Peyer's patch (tissue), 4 donors: ENCODE results near the gene BARX1.

Experiments
- POLR2A ChIP-seq, 2 donors: fragments of 450-650 bp; IDR thresholded peaks; one replicate each; pipeline ENCODE4 v1.5.1; 2017; ENCODE audit warnings: antibody characterized with exemption in 2 of 2, mild to moderate bottlenecking in 2 of 2, moderate library complexity in 2 of 2
- TF ChIP-seq, protein P1 (sequence below), 6 experiments: fragments of 450-650 bp in 4 of 6; fragments of 200-600 bp in 2 of 6; sonication (generic) in 1 of 6; IDR thresholded peaks; one replicate each; pipeline ENCODE4 v1.5.1; 2017 to 2019; ENCODE audit warnings: antibody characterized with exemption in 6 of 6, mild to moderate bottlenecking in 3 of 6, moderate library complexity in 1 of 6

DNA sequence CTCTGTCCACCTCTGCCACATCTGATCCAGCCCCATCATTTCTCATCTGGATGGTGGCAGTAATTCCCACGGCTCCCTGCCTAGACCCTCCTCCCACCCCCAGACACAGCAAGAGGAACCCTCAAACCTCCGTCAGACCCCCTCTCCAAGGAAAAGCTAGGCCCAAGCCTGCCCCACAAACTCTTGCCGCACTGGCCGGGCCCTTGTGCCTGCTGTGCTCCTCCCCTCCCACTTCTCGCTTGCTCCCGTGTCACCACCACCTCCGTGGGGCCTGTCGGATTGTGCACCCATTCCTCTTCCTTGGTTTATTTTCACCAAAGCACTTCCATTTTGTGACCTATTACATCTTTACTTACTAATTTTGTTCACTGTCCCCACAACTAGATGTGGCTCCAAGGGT lies 14.2 kb downstream of the BARX1 start:
- TF ChIP-seq, protein P1, sequence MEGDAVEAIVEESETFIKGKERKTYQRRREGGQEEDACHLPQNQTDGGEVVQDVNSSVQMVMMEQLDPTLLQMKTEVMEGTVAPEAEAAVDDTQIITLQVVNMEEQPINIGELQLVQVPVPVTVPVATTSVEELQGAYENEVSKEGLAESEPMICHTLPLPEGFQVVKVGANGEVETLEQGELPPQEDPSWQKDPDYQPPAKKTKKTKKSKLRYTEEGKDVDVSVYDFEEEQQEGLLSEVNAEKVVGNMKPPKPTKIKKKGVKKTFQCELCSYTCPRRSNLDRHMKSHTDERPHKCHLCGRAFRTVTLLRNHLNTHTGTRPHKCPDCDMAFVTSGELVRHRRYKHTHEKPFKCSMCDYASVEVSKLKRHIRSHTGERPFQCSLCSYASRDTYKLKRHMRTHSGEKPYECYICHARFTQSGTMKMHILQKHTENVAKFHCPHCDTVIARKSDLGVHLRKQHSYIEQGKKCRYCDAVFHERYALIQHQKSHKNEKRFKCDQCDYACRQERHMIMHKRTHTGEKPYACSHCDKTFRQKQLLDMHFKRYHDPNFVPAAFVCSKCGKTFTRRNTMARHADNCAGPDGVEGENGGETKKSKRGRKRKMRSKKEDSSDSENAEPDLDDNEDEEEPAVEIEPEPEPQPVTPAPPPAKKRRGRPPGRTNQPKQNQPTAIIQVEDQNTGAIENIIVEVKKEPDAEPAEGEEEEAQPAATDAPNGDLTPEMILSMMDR (IDR thresholded peaks at IDR 0.05), result no peak
- no peak for TF ChIP-seq POLR2A (IDR thresholded peaks at IDR 0.05)
